ENCODE measurements around the gene SLC36A1. TPM values are rescaled to one million over a fixed set of nuclear protein-coding genes. Genes with fewer than 3 reads are reported as not detected.

Gene SLC36A1
- total and polyA plus RNA-seq, 2 of the 8 experiments (the other 6 are each of a cell fraction or from before 2014, with no cell fraction given), result 6.6 to 9.6 TPM

- H2BK120ac ChIP-seq (replicated peaks; ENCODE audit: low read depth, low read length), result no peak overlapping the region
- no peak for FAIRE-seq
- no peak overlapping the region for H3K4me2 ChIP-seq (ENCODE audit: insufficient read depth in 1 of 2, low read depth in 2 of 2, low read length in 2 of 2)
- H3K27me3 ChIP-seq (replicated peaks in 1 of 4; ENCODE audit: control insufficient read depth in 3 of 4, extremely low read depth in 1 of 4, insufficient read depth in 3 of 4, low read length in 3 of 4), result no peaks in the 10 kb centered on the region
- no peak overlapping the region for H2BK5ac ChIP-seq (ENCODE audit: low read depth, low read length)
- no peak overlapping the region for H3K9ac ChIP-seq (replicated peaks in 1 of 4; ENCODE audit: extremely low read depth in 1 of 4, low read depth in 3 of 4, low read length in 3 of 4)
- H2BK20ac ChIP-seq (ENCODE audit: low read length), result no peak overlapping the region; the same call in 1 of the 2 replicates
- WGBS, 2 experiments (ENCODE audit: extremely low coverage in 1 of 2, insufficient coverage in 1 of 2, insufficient read length in 1 of 2, insufficient replicate concordance in 2 of 2, low coverage in 1 of 2, low lambda C conversion rate in 2 of 2, missing lambda C conversion rate in 1 of 2), result 91% methylated on average over 2 of the region's 3 CpGs; no CpG with 5 or more reads in 1 of the 2 experiments
- H3K14ac ChIP-seq (ENCODE audit: insufficient read length), result no peak overlapping the region
- no peak overlapping the region for H3K4ac ChIP-seq (replicated peaks; ENCODE audit: insufficient read length, low read depth, low read length)
- H3K56ac ChIP-seq (replicated peaks; ENCODE audit: insufficient read length, low read depth, low read length), result no peak overlapping the region
- 0 out of 4 replicates have a peak, but pooled peaks cover 0 to 2% of the 10 kb centered on the region in 2 experiments for H3K9me3 ChIP-seq (ENCODE audit: insufficient read depth in 2 of 2, low read depth in 1 of 2, low read length in 1 of 2)
- ChIA-PET CTCF (ENCODE audit: partially characterized antibody) (interaction anchor here (0.7 to 3.4 kb wide), 7 partner anchors 14 to 204 kb away, joined by 3 to 66 read pairs (median 17); partner anchors contain the start of gene SLC36A1), POLR2A (ENCODE audit: partially characterized antibody) (interaction anchor here (1.2 kb wide), 1 partner anchor 245 kb away, joined by 4 read pairs; the partner anchor contains the start of gene GM2A)
- no peak overlapping the region for H4K91ac ChIP-seq (replicated peaks; ENCODE audit: insufficient read length, low read length)
- no peak for DNase-seq (ENCODE audit: low read depth in 1 of 2, low spot score in 2 of 2)
- H3K36me3 ChIP-seq (ENCODE audit: control insufficient read depth in 2 of 4, insufficient read depth in 4 of 4, low read length in 3 of 4), result peaks cover 0 to 7% (median 0%) of the 10 kb centered on the region in 4 experiments; a peak in 1 of 8 replicates
- H4K8ac ChIP-seq (ENCODE audit: extremely low read depth, insufficient read depth, low read length), result no peak overlapping the region
- H2AK5ac ChIP-seq (ENCODE audit: low read depth, low read length), result no peak overlapping the region
- H2BK15ac ChIP-seq (ENCODE audit: low read length), result no peak overlapping the region
- H3K79me1 ChIP-seq (ENCODE audit: low read depth, low read length), result no peaks in the 10 kb centered on the region
- H3K27ac ChIP-seq (ENCODE audit: low read depth, low read length), result no peak overlapping the region
- no peak overlapping the region for H2BK12ac ChIP-seq (ENCODE audit: low read depth, low read length)
- no peak overlapping the region for H4K5ac ChIP-seq (ENCODE audit: insufficient read length, low read depth, low read length)
- no peaks in the 10 kb centered on the region for H3K23me2 ChIP-seq (ENCODE audit: low read depth, low read length)
- no peaks in the 10 kb centered on the region for H4K20me1 ChIP-seq (replicated peaks in 1 of 2; ENCODE audit: control insufficient read depth in 1 of 2, insufficient read depth in 2 of 2, low read length in 2 of 2)
- TF ChIP-seq RAD21 (IDR thresholded peaks at IDR 0.05 in 1 of 2, conservative IDR thresholded peaks at IDR 0.05 in 1 of 2; ENCODE audit: low read depth in 2 of 2, low read length in 2 of 2) (peak in 1 of 2 experiments; percentile 21; a peak in 1 of 4 replicates), MAFK (IDR thresholded peaks at IDR 0.05; ENCODE audit: low read depth, low read length) (no peak)
- H3K79me2 ChIP-seq (ENCODE audit: control insufficient read depth in 1 of 2, insufficient read depth in 2 of 2, low read length in 2 of 2), result no peaks in the 10 kb centered on the region
- H3K18ac ChIP-seq (ENCODE audit: extremely low read depth, low read length), result no peak overlapping the region
- H3K4me3 ChIP-seq (ENCODE audit: extremely low read depth in 1 of 4, insufficient read depth in 2 of 4, low read depth in 3 of 4, low read length in 4 of 4), result no peak overlapping the region
- H3K4me1 ChIP-seq (replicated peaks in 1 of 4; ENCODE audit: control insufficient read depth in 3 of 4, insufficient read depth in 4 of 4, low read length in 3 of 4), result peaks cover 0 to 4% (median under 1%) of the 10 kb centered on the region in 4 experiments; a peak in 3 of 7 replicates
- H2AFZ ChIP-seq (ENCODE audit: low read length), result no peak overlapping the region
- H3K23ac ChIP-seq (ENCODE audit: insufficient read length), result no peak overlapping the region
These were observed 50.1 kb downstream of the SLC36A1 start for GRCh38 chr5:151497391-151498002.
